DND-41 (cell line): ENCODE results near the gene RNF223.

Source experiments
- CTCF ChIP-seq: IDR thresholded peaks from 2 replicates; pipeline ENCODE4 v1.5.1; 2012; ENCODE audit warnings: borderline replicate concordance, low read length, moderate library complexity, mild to moderate bottlenecking; ENCODE audit not compliant: poor library complexity, severe bottlenecking; ENCODE audit errors: extremely low read depth
- EZH2 ChIP-seq: IDR thresholded peaks from 3 replicates; pipeline ENCODE4 v1.6.1; 2012; ENCODE audit warnings: borderline replicate concordance, low read depth, mild to moderate bottlenecking, moderate library complexity, low read length, inconsistent platforms; ENCODE audit not compliant: severe bottlenecking

GRCh38 chr1:1044455-1045078 lies 29.5 kb downstream of the RNF223 start:
- no peak for TF ChIP-seq CTCF
- TF ChIP-seq EZH2 = no peak
